Astrocyte of the cerebellum (primary cell): Measurements from ENCODE around the gene HGFAC.

Source experiments
- DNase-seq: peaks from one replicate; pipeline ENCODE4 v3.0.0-alpha.2; 2011; ENCODE audit warnings: low read depth
- H3K4me3 ChIP-seq: 2 replicates; pipeline ENCODE4 v1.5.1; 2011; ENCODE audit warnings: mild to moderate bottlenecking, low read depth, low read length, moderate library complexity
- in situ Hi-C: cut with HindIII; loops from 2 replicates; pipeline ENCODE4 v1.10.0; 2017; ENCODE audit warnings: low sequenced_read_pairs
- TF ChIP-seq, protein P1 (sequence below): IDR thresholded peaks from 2 replicates; pipeline ENCODE4 v1.5.1; 2012; ENCODE audit warnings: low read length, low read depth, moderate library complexity, mild to moderate bottlenecking; ENCODE audit errors: missing control alignments

HGFAC gene

DNA sequence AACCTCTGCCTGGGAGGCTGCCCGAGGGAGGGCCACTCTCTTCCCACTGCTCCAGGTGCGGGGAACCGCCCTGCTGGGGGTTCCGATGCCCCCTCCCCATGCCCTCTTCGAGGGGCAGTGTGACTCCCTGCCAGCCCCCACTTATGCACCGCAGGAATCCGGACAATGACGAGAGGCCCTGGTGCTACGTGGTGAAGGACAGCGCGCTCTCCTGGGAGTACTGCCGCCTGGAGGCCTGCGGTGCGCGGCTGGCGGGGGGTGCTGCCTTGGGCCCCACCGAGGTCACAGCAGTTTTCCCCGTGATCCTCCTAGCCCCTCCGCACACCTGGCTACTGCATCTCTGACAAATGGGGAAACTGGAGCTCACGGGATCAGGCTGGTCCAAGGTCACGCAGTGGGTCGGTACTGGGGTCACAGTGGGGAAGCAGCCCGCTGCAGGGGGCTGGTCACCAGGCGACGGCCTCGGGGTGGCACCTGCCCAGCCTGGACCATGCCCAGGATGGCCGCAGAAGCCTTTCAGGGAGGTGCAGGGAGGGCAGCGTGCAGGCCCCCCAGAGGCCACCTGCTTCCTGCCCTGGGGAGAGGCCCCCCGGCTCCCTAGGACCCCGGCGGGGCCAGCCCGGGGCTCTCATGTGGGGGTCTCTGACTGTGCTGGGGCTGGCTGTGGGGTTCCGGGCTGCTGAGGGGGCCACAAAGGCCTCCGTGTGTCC lies 3.5 kb downstream of the HGFAC start:
- no peak for DNase-seq
- in situ Hi-C loops, result no loop called here
- TF ChIP-seq, protein P1, sequence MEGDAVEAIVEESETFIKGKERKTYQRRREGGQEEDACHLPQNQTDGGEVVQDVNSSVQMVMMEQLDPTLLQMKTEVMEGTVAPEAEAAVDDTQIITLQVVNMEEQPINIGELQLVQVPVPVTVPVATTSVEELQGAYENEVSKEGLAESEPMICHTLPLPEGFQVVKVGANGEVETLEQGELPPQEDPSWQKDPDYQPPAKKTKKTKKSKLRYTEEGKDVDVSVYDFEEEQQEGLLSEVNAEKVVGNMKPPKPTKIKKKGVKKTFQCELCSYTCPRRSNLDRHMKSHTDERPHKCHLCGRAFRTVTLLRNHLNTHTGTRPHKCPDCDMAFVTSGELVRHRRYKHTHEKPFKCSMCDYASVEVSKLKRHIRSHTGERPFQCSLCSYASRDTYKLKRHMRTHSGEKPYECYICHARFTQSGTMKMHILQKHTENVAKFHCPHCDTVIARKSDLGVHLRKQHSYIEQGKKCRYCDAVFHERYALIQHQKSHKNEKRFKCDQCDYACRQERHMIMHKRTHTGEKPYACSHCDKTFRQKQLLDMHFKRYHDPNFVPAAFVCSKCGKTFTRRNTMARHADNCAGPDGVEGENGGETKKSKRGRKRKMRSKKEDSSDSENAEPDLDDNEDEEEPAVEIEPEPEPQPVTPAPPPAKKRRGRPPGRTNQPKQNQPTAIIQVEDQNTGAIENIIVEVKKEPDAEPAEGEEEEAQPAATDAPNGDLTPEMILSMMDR, result no peak
- H3K4me3 ChIP-seq, result no peak overlapping the region

DNA sequence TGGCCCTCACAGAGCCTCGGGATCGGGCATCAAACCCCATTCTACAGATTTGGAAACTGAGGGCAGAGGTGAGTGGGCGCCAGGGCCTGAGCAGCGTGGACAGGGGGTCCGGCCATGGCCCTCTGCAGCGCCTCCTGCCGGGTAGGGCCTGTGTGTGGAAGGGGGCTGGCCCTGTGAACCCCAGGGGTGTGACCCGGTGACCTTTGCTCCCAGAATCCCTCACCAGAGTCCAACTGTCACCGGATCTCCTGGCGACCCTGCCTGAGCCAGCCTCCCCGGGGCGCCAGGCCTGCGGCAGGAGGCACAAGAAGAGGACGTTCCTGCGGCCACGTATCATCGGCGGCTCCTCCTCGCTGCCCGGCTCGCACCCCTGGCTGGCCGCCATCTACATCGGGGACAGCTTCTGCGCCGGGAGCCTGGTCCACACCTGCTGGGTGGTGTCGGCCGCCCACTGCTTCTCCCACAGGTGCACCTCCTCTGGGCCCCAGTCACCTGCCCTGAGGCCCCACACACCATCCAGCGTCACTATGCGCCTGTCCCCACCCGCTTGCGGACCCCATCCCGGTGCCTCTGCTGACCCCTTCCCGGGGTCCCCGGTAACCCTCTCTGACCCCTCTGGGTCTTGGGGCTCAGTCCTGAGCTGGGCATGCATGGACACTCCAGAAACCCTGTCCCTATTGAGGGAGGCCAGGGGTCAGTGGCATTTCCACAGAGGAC lies 4.2 kb downstream of the HGFAC start:
- no peak for DNase-seq
- in situ Hi-C loops, result no loop called here
- no peak overlapping the region for H3K4me3 ChIP-seq
- TF ChIP-seq, protein P1, result no peak

DNA sequence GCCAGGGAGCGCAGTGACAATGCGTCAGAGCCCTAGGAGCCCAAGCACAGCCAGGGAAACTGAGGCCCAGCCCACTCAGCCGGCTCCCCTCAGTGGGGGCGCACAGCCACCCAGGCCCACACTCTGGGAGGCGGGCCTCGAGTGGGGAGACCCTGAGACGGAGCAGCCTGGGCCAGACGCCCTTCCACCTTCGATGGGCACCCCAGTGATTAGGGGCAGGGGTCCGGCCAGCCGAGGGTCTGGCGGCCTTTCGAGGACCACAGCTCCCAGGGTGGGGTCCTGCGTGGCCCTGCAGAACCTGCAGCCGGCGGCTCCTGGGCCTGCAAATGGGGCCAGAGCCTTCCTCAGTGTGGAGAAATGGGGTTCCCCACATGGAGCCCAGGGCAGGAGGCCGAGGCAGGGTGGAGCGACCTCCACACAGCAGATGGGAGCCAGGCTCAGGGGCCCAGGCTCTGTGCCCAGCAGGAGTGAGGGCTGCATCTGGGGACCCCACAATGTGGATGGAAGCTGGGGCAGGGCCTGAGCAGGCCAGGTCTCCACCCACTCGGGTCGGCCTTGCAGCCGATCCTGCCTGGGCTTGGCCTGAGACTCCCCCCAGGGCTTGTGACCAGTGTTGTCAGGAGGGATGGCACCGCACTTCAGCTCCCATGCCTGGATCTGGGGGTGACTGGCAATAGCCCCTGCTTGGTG lies 5.0 kb downstream of the HGFAC start:
- no peak for DNase-seq
- no peak overlapping the region for H3K4me3 ChIP-seq
- in situ Hi-C loops, result no loop called here
- TF ChIP-seq, protein P1, result no peak

DNA sequence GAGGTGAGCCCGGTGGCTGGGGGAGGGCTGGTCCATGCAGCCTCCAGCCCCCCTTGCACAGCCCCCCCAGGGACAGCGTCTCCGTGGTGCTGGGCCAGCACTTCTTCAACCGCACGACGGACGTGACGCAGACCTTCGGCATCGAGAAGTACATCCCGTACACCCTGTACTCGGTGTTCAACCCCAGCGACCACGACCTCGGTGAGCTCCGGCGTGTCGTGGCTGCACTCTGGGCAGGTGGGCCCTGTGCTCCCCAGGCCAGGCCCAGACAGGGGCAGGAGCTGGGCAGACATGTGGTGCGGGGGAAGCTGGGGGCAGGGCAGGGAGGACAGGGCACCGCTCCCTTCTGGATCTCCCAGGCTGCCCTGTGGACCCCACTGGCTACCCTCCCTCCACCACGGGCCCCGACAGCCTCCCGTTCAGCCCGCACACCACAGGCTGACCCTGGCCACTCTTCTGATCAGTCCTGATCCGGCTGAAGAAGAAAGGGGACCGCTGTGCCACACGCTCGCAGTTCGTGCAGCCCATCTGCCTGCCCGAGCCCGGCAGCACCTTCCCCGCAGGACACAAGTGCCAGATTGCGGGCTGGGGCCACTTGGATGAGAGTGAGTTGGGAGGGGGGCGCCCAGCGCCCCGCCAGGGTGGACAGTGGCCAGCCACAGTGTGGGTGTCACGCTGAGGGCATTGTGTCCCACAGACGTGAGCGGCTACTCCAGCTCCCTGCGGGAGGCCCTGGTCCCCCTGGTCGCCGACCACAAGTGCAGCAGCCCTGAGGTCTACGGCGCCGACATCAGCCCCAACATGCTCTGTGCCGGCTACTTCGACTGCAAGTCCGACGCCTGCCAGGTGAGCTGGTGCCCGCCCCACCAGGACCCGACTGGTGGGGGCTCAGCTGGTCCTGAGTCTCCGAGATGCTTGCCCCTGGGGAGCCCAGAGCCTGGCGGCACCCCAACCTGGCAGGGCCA lies 5.9 kb downstream of the HGFAC start:
- TF ChIP-seq, protein P1, result no peak
- H3K4me3 ChIP-seq, result no peak overlapping the region
- in situ Hi-C loops, result no loop called here
- no peak for DNase-seq

DNA sequence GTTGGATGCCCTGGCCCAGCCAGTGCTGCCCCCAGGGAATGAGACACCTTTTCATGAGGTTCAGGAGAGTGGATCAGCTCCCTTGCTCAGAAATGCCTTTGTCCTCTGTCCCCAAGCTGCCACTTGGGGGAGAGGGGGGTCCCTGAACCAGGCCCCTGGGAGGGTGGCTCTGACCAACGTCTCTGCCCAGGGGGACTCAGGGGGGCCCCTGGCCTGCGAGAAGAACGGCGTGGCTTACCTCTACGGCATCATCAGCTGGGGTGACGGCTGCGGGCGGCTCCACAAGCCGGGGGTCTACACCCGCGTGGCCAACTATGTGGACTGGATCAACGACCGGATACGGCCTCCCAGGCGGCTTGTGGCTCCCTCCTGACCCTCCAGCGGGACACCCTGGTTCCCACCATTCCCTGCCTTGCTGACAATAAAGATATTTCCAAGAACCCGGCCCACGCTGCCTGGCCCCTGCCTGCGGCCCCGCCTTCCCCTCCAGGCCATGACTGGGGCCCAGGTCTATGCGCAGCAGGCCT lies 7.3 kb downstream of the HGFAC start:
- TF ChIP-seq, protein P1, result no peak
- H3K4me3 ChIP-seq, result no peak overlapping the region
- DNase-seq, result no peak
- in situ Hi-C loops, result no loop called here
